ENCODE measurements around the gene ARHGAP8. TPM values are rescaled to one million over a fixed set of nuclear protein-coding genes. Genes with fewer than 3 reads are reported as not detected.

Gene ARHGAP8
- total RNA-seq, 1 donor from 2014 or later: 2.8 TPM

- Mint-ChIP-seq H3K36me3 (ENCODE audit: low read depth, unreplicated experiment) (no peaks in the 10 kb centered on the region), H3K4me1 (ENCODE audit: low read depth, unreplicated experiment) (no peaks in the 10 kb centered on the region), H3K27ac (ENCODE audit: unreplicated experiment) (no peak overlapping the region), H3K9me3 (ENCODE audit: unreplicated experiment) (peaks cover 19% of the 10 kb centered on the region), H3K27me3 (ENCODE audit: low read depth, unreplicated experiment) (no peaks in the 10 kb centered on the region), H3K4me3 (ENCODE audit: unreplicated experiment) (no peak overlapping the region)
- FAIRE-seq (no peak), DNase-seq (ENCODE audit: low read depth) (no peak)
- TF ChIP-seq EZH2 (IDR thresholded peaks at IDR 0.05; ENCODE audit: insufficient read depth, low read length): no peak
- TF ChIP-seq, protein P1, sequence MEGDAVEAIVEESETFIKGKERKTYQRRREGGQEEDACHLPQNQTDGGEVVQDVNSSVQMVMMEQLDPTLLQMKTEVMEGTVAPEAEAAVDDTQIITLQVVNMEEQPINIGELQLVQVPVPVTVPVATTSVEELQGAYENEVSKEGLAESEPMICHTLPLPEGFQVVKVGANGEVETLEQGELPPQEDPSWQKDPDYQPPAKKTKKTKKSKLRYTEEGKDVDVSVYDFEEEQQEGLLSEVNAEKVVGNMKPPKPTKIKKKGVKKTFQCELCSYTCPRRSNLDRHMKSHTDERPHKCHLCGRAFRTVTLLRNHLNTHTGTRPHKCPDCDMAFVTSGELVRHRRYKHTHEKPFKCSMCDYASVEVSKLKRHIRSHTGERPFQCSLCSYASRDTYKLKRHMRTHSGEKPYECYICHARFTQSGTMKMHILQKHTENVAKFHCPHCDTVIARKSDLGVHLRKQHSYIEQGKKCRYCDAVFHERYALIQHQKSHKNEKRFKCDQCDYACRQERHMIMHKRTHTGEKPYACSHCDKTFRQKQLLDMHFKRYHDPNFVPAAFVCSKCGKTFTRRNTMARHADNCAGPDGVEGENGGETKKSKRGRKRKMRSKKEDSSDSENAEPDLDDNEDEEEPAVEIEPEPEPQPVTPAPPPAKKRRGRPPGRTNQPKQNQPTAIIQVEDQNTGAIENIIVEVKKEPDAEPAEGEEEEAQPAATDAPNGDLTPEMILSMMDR (IDR thresholded peaks at IDR 0.05; ENCODE audit: insufficient read depth, low read depth, low read length): no peak
- H3K9me3 ChIP-seq (ENCODE audit: insufficient read depth, low read depth, low read length): peaks cover 2% of the 10 kb centered on the region
- H3K4me2 ChIP-seq (ENCODE audit: low read length): no peak overlapping the region
- no peak overlapping the region for H2AFZ ChIP-seq (ENCODE audit: low read depth, low read length)
- no peaks in the 10 kb centered on the region for H3K36me3 ChIP-seq (ENCODE audit: insufficient read depth, low read length)
- no peaks in the 10 kb centered on the region for H4K20me1 ChIP-seq (ENCODE audit: insufficient read depth, low read length)
- H3K9ac ChIP-seq (ENCODE audit: low read length): no peak overlapping the region
- no peaks in the 10 kb centered on the region for H3K4me1 ChIP-seq (ENCODE audit: insufficient read depth, low read length)
- no peak overlapping the region for H3K27ac ChIP-seq (ENCODE audit: low read depth, low read length)
- no peaks in the 10 kb centered on the region for H3K79me2 ChIP-seq (ENCODE audit: insufficient read depth, low read length)
- no peak overlapping the region for H3K4me3 ChIP-seq (ENCODE audit: insufficient read depth, low read depth, low read length)
- no peaks in the 10 kb centered on the region for H3K27me3 ChIP-seq (ENCODE audit: insufficient read depth, low read length)
These were observed 20.7 kb downstream of the ARHGAP8 start for GRCh38 chr22:44773082-44773481.

GRCh38 chr22:44775862-44776261 is 23.5 kb downstream of the ARHGAP8 start:
- Histone ChIP-seq H3K4me1 (ENCODE audit: insufficient read depth, low read length) (no peaks in the 10 kb centered on the region), H3K4me2 (ENCODE audit: low read length) (no peak overlapping the region), H3K27me3 (ENCODE audit: insufficient read depth, low read length) (peaks cover under 1% of the 10 kb centered on the region), H3K9ac (ENCODE audit: low read length) (no peak overlapping the region), H3K27ac (ENCODE audit: low read depth, low read length) (no peak overlapping the region), H4K20me1 (ENCODE audit: insufficient read depth, low read length) (no peaks in the 10 kb centered on the region), H3K79me2 (ENCODE audit: insufficient read depth, low read length) (no peaks in the 10 kb centered on the region), H3K36me3 (ENCODE audit: insufficient read depth, low read length) (no peaks in the 10 kb centered on the region), H3K4me3 (ENCODE audit: insufficient read depth, low read depth, low read length) (no peak overlapping the region), H3K9me3 (ENCODE audit: insufficient read depth, low read depth, low read length) (peaks cover 2% of the 10 kb centered on the region), H2AFZ (ENCODE audit: low read depth, low read length) (no peak overlapping the region)
- Mint-ChIP-seq H3K36me3 (ENCODE audit: low read depth, unreplicated experiment) (no peaks in the 10 kb centered on the region), H3K27me3 (ENCODE audit: low read depth, unreplicated experiment) (no peaks in the 10 kb centered on the region), H3K4me1 (ENCODE audit: low read depth, unreplicated experiment) (no peaks in the 10 kb centered on the region), H3K4me3 (ENCODE audit: unreplicated experiment) (no peak overlapping the region), H3K27ac (ENCODE audit: unreplicated experiment) (no peak overlapping the region), H3K9me3 (ENCODE audit: unreplicated experiment) (peaks cover 17% of the 10 kb centered on the region)
- TF ChIP-seq, protein P1 (IDR thresholded peaks at IDR 0.05; ENCODE audit: insufficient read depth, low read depth, low read length): no peak
- TF ChIP-seq EZH2 (IDR thresholded peaks at IDR 0.05; ENCODE audit: insufficient read depth, low read length): no peak
- FAIRE-seq (no peak), DNase-seq (ENCODE audit: low read depth) (no peak)

DNA sequence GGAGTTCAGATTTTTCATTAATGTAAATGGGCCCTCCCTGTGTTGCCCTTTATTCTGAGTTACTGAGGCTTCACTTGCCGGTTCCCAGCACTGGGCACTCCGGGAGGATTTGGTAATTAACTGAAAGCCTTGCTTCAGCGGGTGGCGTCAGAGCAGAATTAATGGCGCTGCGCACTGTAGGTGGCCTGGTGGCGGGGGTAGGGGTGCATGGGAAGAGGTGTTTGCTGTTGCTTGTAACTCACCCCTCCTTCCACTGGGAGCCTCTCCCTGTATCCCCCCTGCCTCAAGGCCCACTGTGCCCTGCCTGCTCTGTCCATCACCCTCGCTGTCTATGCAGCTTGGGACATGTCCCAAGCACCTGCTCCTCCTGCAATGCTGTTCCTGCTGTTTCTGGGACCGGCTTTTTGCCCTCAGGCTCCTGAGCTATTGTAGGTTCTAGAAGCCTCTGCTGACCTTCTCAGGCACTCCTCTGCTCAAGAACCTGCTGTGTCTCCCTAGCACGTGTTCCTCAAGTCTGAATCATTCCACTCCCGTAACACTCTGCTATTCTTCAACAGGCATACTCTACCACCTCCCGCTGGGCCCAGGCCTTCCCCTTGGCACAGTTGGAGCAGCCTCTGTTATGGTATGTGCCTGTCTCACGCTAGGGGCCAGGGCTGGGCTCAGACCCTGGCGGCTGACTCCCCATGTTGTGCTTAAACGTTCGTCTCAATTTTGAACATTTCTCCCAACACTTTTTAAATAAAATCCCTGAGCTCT is 24.4 kb downstream of the ARHGAP8 start:
- Mint-ChIP-seq H3K9me3 (ENCODE audit: unreplicated experiment) (peaks cover 15% of the 10 kb centered on the region), H3K27ac (ENCODE audit: unreplicated experiment) (no peak overlapping the region), H3K27me3 (ENCODE audit: low read depth, unreplicated experiment) (no peaks in the 10 kb centered on the region), H3K4me3 (ENCODE audit: unreplicated experiment) (no peak overlapping the region), H3K4me1 (ENCODE audit: low read depth, unreplicated experiment) (no peaks in the 10 kb centered on the region), H3K36me3 (ENCODE audit: low read depth, unreplicated experiment) (no peaks in the 10 kb centered on the region)
- Histone ChIP-seq H3K36me3 (ENCODE audit: insufficient read depth, low read length) (no peaks in the 10 kb centered on the region), H2AFZ (ENCODE audit: low read depth, low read length) (no peak overlapping the region), H3K4me3 (ENCODE audit: insufficient read depth, low read depth, low read length) (no peak overlapping the region), H3K79me2 (ENCODE audit: insufficient read depth, low read length) (no peaks in the 10 kb centered on the region), H4K20me1 (ENCODE audit: insufficient read depth, low read length) (no peaks in the 10 kb centered on the region), H3K4me2 (ENCODE audit: low read length) (no peak overlapping the region), H3K9me3 (ENCODE audit: insufficient read depth, low read depth, low read length) (peaks cover 2% of the 10 kb centered on the region), H3K4me1 (ENCODE audit: insufficient read depth, low read length) (no peaks in the 10 kb centered on the region), H3K9ac (ENCODE audit: low read length) (no peak overlapping the region), H3K27me3 (ENCODE audit: insufficient read depth, low read length) (peaks cover 2% of the 10 kb centered on the region), H3K27ac (ENCODE audit: low read depth, low read length) (no peak overlapping the region)
- no peak for DNase-seq (ENCODE audit: low read depth)
- FAIRE-seq: no peak
- TF ChIP-seq EZH2 (IDR thresholded peaks at IDR 0.05; ENCODE audit: insufficient read depth, low read length): no peak
- TF ChIP-seq, protein P1 (IDR thresholded peaks at IDR 0.05; ENCODE audit: insufficient read depth, low read depth, low read length): no peak
